GM18858 (cell line): ENCODE data around the gene SRPK3.

Source experiments
- ATAC-seq: cut with Tn5 transposase; IDR thresholded peaks from one replicate; pipeline ENCODE4 v1.9.1; 2021; ENCODE audit not compliant: unreplicated experiment

The SRPK3 gene

GRCh38 chrX:153770601-153771414 lies 10.0 kb upstream of the SRPK3 start:
- no peak for ATAC-seq

GRCh38 chrX:153771415-153772315 lies 9.2 kb upstream of the SRPK3 start:
- ATAC-seq = no peak

- ATAC-seq = no peak
Observed at GRCh38 chrX:153772316-153773217, 8.3 kb upstream of the SRPK3 start.

DNA sequence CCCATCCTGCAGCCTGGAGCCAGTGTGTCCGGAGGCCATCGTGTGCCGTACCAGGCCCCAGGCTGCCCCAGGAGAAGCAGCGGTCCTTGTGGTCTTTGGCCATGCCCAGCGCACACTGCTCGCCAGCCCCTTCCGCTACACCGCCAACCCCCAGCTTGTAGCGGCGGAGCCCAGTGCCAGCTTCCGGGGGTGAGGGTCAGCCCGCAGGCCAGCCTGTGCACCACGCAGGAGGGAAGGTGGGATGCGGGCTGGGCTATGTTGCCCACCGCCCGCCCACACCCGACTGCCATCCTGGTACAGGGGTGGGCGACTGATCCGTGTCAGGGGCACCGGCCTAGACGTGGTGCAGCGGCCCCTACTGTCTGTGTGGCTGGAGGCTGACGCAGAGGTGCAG lies 7.6 kb upstream of the SRPK3 start:
- ATAC-seq = no peak

DNA sequence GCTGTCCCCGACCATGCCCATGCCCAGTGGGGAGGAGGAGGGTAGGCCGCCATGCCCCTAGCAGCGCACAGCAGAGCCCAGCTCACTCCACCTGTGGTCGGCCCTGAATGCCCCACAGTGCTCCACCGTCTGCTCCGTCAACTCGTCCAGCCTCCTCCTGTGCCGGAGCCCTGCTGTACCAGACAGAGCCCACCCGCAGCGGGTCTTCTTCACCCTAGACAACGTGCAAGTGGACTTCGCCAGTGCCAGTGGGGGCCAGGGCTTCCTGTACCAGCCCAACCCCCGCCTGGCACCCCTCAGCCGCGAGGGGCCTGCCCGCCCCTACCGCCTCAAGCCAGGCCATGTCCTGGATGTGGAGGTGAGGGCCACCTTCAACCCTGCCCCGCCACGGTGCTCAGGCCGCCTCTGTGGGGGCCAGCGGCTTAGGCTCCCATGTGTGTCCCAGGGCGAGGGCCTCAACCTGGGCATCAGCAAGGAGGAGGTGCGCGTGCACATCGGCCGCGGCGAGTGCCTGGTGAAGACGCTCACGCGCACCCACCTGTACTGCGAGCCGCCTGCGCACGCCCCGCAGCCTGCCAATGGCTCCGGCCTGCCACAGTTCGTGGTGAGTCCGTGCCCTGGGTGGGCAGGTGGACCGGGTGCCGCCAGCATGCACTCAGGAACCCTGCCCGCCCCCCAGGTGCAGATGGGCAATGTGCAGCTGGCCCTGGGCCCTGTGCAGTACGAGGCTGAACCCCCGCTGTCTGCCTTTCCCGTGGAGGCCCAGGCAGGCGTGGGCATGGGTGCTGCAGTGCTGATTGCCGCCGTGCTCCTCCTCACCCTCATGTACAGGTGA lies 6.9 kb upstream of the SRPK3 start:
- ATAC-seq = no peak

DNA sequence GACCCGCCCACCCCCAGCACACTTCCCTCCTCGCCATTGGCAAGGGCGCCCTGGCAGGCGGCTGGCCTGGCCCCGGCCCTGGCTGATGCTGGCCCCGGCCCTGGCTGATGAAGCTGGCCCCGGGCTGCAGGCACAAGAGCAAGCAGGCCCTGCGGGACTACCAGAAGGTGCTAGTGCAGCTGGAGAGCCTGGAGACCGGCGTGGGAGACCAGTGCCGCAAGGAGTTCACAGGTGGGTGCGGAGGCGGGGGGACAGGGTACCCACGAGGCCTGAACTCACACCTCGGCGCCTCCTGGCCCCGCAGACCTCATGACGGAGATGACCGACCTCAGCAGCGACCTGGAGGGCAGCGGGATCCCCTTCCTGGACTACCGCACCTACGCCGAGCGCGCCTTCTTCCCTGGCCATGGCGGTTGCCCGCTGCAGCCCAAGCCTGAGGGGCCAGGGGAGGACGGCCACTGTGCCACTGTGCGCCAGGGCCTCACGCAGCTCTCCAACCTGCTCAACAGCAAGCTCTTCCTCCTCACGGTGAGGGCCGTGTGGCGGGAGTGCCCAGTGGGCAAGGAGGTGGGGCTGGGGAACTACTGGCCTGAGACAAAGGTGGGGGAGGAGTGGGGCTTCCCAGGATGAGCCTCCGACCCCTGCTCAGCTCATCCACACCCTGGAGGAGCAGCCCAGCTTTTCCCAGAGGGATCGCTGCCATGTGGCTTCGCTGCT lies 6.1 kb upstream of the SRPK3 start:
- no peak for ATAC-seq

DNA sequence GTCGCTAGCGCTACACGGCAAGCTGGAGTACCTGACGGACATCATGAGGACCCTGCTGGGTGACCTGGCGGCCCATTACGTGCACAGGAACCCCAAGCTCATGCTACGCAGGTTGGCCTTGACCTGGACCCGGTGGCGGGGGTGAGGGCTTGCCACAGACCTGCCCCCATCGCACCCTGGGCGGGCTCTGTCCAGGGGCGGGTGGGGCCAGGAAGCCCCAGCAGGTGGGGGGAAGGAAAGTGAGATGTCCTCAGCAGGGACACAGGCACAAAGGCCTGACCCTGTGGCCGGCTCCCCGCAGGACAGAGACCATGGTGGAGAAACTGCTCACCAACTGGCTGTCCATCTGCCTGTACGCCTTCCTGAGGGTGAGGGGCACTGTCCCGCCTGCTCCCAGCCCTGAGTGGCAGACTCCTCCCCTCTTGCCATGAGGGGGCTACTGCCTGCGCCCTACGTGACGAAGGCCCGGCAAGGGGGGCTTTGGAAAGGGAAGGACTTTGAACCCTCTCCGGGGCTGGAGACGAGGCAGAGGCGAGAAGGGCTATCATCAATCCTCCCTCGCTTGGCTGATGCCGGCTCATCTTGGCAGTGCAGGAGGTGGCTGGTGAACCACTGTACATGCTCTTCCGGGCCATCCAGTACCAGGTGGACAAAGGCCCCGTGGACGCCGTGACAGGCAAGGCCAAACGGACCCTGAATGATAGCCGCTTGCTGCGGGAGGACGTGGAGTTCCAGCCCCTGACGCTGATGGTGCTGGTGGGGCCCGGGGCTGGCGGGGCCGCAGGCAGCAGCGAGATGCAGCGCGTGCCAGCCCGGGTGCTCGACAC lies 5.3 kb upstream of the SRPK3 start:
- ATAC-seq = no peak

DNA sequence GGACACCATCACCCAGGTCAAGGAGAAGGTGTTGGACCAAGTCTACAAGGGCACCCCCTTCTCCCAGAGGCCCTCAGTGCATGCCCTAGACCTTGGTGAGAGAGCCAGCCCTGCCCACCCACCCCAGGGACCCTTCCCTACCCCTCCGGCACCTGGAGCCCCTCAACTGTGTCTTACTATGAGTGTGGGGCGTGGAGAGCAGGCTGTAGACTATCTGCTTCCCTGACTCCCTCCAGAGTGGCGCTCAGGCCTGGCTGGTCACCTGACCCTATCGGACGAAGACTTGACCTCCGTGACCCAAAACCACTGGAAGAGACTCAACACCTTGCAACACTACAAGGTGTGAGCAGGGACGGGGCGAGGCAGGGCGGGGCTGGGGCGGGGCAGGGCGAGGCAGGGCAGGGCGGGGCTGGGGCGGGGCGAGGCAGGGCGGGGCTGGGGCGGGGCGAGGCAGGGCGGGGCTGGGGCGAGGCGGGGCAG lies 4.7 kb upstream of the SRPK3 start:
- ATAC-seq = no peak

DNA sequence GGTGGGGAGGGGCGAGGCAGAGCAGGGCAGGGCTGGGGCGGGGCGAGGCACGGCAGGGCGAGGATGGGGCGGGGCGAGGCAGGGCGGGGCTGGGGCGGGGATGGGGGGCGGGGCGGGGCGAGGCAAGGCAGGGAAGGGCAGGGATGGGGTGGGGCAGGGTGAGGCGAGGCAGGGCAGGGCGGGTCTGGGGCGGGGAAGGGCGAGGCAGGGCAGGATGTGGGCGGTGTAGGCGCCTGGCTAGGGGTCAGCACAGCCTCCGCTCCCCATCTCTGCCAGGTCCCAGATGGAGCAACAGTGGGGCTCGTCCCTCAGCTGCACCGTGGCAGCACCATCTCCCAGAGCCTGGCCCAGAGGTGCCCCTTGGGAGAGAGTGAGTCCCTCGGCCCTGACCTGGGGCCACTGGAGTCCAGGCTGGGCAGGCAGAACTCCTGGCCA lies 4.2 kb upstream of the SRPK3 start:
- no peak for ATAC-seq

DNA sequence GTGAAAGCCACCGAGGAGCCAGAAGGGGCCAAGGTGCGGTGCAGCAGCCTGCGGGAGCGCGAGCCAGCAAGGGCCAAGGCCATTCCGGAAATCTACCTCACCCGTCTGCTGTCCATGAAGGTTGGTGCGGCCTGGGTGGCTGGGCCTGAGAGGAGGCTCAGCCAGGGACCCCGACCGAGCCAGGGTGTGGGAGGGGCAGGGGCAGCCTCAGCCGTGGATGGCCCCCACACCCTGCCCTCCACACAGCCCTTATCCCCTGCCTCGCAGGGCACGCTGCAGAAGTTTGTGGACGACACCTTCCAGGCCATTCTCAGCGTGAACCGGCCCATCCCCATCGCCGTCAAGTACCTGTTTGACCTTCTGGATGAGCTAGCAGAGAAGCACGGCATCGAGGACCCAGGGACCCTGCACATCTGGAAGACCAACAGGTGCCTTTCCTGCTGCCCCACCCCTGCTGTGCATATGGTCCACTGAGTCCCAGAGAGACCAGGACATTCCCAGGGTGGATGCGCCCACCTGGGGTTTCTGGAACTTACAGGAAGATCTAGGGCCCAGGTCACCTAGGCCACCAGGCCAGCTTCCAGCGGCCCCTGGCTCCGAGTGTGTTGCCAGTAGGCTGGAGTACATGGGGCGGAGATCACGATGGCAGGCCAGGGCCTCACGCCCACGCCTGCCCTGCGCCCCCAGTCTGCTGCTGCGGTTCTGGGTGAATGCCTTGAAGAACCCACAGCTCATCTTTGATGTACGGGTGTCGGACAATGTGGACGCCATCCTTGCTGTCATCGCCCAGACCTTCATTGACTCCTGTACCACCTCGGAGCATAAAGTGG lies 3.4 kb upstream of the SRPK3 start:
- ATAC-seq = no peak

- no peak for ATAC-seq
Observed at GRCh38 chrX:153778181-153778580, 2.7 kb upstream of the SRPK3 start.

DNA sequence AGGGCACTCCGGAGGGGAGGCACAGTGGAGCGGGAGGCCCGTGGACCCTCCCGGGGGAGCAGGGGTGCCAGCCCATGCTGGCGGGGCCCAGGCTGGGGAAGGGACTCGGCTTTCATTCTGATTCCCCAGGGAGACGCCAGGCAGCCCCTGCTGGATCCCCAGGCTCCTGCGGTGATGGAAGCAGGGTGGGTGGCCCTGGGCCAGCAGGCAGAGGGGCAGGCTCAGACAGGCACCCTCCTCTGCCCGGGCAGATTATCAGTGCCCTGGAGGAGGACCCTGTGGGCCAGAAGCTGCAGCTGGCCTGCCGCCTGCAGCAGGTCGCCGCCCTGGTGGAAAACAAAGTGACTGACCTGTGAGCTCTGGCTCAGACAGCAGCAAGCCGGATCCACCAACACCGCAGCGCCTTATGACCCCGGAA lies 2.1 kb upstream of the SRPK3 start:
- no peak for ATAC-seq

DNA sequence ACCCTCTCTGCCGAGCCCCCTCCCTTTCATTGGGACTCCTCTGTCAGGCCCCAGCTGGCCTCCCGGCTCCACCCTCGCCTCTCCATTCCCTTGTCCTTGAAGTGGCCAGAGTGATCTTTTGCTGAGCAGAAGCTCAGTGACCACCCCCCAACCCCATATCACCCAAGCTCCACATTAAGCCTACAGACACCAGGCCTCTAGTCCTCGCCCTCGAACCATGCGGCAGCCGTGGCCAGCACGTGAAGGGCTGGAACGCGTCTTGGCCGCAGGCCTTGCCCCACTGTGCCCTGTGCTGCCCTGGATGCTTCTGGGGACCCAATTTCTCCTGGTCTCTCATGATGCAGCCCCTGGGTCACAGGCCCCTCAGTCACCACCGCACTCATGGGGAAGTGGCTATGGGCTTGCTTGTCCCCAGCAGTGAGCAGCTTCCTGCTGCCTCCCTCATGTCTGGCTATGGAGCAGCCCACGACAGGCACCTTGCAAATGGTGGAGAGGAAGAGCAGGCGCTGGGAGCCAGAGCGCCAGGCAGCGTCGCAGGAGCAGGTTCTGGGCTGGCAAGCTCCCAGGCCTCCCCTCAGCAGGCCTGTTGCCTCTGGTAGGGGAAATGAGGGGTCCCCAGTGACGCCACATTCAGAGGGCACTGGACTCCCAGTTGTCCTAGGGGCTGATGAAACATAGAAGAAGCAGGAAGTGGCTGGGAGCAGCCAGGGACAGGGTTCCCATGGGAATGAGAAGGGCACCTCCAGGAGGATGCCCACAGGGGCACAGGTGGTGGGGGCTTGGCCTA lies 757 bp upstream of the SRPK3 start:
- ATAC-seq = no peak

- ATAC-seq = no peak
Observed at GRCh38 chrX:153781428-153782047, 697 bp downstream of the SRPK3 start.

DNA sequence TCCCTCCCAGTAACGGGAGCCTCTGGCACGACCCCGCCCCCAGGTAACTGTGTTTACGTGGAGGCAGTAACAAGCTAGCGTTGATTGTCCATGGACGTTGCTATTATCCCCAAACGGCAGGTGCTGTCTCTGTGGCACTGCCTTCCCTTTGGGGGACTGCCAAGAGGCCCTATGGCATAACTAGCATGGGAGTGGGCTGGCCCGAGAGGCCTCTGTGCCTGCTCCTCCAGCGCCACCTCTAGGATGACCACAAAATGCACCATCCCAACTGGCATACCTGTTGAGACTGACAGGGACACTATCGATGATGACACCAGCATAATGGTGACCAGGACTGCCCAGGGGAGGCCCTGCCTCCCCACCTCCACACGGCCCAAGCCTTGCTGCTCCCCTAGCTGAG lies 1.5 kb downstream of the SRPK3 start:
- ATAC-seq = no peak

DNA sequence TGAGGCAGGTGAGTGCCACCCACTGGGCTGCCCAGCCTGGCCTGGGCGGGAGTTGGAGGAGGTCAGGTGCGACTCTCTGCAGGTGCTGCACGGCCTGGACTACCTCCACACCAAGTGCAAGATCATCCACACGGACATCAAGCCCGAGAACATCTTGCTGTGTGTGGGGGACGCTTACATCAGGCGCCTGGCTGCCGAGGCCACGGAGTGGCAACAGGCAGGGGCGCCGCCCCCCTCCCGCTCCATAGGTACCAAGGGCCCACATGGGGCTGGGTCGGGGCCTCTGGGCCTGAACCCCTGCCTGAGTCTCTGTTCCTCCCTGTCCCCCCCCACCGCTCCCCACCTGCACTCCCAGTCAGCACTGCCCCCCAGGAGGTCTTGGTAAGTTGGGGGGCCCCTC lies 2.0 kb downstream of the SRPK3 start:
- no peak for ATAC-seq
